K562 (cell line): Measurements from ENCODE around the gene TOX2. TPM values are rescaled to one million over a fixed set of nuclear protein-coding genes. Genes with fewer than 3 reads are reported as not detected.

Experiments
- ATAC-seq: fragments of 200-7000 bp; cut with Tn5 transposase; 3 replicates; pipeline ENCODE4 v1.9.1; 2020; ENCODE audit warnings: moderate library complexity
- BruUV-seq: library from RNA; stranded (reverse); fragments of 400-500 nt; replicated peaks from 2 replicates; lab custom pipeline; 2021; lab: Mats Ljungman, UMichigan
- CTCF ChIA-PET: fragments of 300-600 bp; formaldehyde crosslinking; extraction: SDS; loops from one replicate; lab custom pipeline; 2021; ENCODE audit warnings: low intra/inter-chr PET ratio; lab: Yijun Ruan, JAX
- POLR2A ChIA-PET: fragments of 300-600, 350-650 bp; sonication (Branson Sonifier 250); formaldehyde crosslinking; extraction: SDS; loops from one replicate; lab custom pipeline; 2021; ENCODE audit warnings: antibody characterized with exemption, inconsistent platforms; lab: Yijun Ruan, JAX
- DNase-seq, 4 experiments: peaks; one replicate each; pipeline versions ENCODE4 v3.0.0 to v3.0.0-alpha.2; 2011 to 2018; ENCODE audit warnings: low spot score in 3 of 4, mixed read lengths in 3 of 4; ENCODE audit errors: extremely low read depth in 1 of 4
- FAIRE-seq: peaks from 2 replicates; lab custom pipeline; 2011; peaks lifted over from hg19 to GRCh38; lab: Jason Lieb, UNC
- H2AFZ ChIP-seq: 2 replicates; pipeline ENCODE4 v1.6.0; 2011; ENCODE audit warnings: low read depth, low read length, control low read depth, inconsistent platforms
- H3K27ac ChIP-seq: fragments of 200-600 bp; 3 replicates; pipeline ENCODE4 v1.8.0; 2011; ENCODE audit warnings: low read depth, mild to moderate bottlenecking, control low read depth, inconsistent platforms, low read length, moderate library complexity, mixed read lengths; ENCODE audit errors: extremely low read depth
- H3K27me3 ChIP-seq, 2 experiments: fragments of 300-600 bp in 1 of 2; 2 replicates in 1 of 2; 3 replicates in 1 of 2; pipeline versions ENCODE4 v1.6.0 to v1.8.0; 2011; ENCODE audit warnings: inconsistent platforms in 2 of 2, low read length in 2 of 2, mild to moderate bottlenecking in 1 of 2, mixed read lengths in 1 of 2, moderate library complexity in 1 of 2; ENCODE audit not compliant: control insufficient read depth in 2 of 2, insufficient read depth in 2 of 2
- H3K36me3 ChIP-seq: fragments of 300-600 bp; 3 replicates; pipeline ENCODE4 v1.8.0; 2011; ENCODE audit warnings: mild to moderate bottlenecking, low read length, inconsistent platforms; ENCODE audit not compliant: control insufficient read depth, insufficient read depth
- H3K4me1 ChIP-seq, 2 experiments: fragments of 200-600 bp in 1 of 2; replicated peaks in 1 of 2; 2 replicates in 1 of 2; 3 replicates in 1 of 2; pipeline versions ENCODE4 v1.5.1 to v1.8.0; 2011; ENCODE audit warnings: inconsistent platforms in 2 of 2, low read length in 2 of 2, mild to moderate bottlenecking in 1 of 2, mixed read lengths in 1 of 2, moderate library complexity in 1 of 2; ENCODE audit not compliant: control insufficient read depth in 2 of 2, insufficient read depth in 2 of 2
- H3K4me2 ChIP-seq: 2 replicates; pipeline ENCODE4 v1.6.1; 2011; ENCODE audit warnings: low read length, control low read depth, inconsistent platforms, mixed read lengths; ENCODE audit not compliant: insufficient read depth
- H3K4me3 ChIP-seq: fragments of 200-600 bp; sonication (generic), shearing (Covaris generic); 2 replicates; pipeline ENCODE4 v1.5.1; 2016; ENCODE audit warnings: control low read depth, inconsistent platforms
- H3K79me2 ChIP-seq: fragments of 200-600 bp; 3 replicates; pipeline ENCODE4 v1.8.0; 2011; ENCODE audit warnings: low read length, inconsistent platforms; ENCODE audit not compliant: control insufficient read depth, insufficient read depth
- H3K9ac ChIP-seq, 2 experiments: 2 replicates each; pipeline versions ENCODE4 v1.6.0 to v1.6.1; 2011; ENCODE audit warnings: low read depth in 2 of 2, low read length in 2 of 2, control low read depth in 1 of 2, inconsistent platforms in 1 of 2, mild to moderate bottlenecking in 1 of 2, mixed read lengths in 1 of 2; ENCODE audit not compliant: insufficient read depth in 1 of 2
- H3K9me1 ChIP-seq: one replicate; pipeline ENCODE4 v1.6.0; 2011; ENCODE audit warnings: inconsistent platforms, mild to moderate bottlenecking, low read length, moderate library complexity; ENCODE audit not compliant: control insufficient read depth, insufficient read depth
- H3K9me3 ChIP-seq: replicated peaks from 2 replicates; pipeline ENCODE4 v1.5.1; 2011; ENCODE audit warnings: low read depth, low read length, inconsistent platforms; ENCODE audit not compliant: control insufficient read depth, insufficient read depth
- H4K20me1 ChIP-seq: replicated peaks from 2 replicates; pipeline ENCODE4 v1.6.1; 2011; ENCODE audit warnings: low read length, inconsistent platforms, mixed read lengths; ENCODE audit not compliant: control insufficient read depth, insufficient read depth
- DEAF1 ChIP-seq: fragments of 450-650 bp; formaldehyde crosslinking; IDR thresholded peaks from 2 replicates; pipeline ENCODE4 v1.4.0; 2020; ENCODE audit warnings: mild to moderate bottlenecking, moderate library complexity
- HMBOX1 ChIP-seq: sonication (generic); IDR thresholded peaks from 2 replicates; pipeline ENCODE4 v1.6.1; 2016
- MAZ ChIP-seq, 2 experiments: fragments of 450-650 bp in 1 of 2; sonication (generic) in 1 of 2; formaldehyde crosslinking; IDR thresholded peaks in 1 of 2; conservative IDR thresholded peaks in 1 of 2; 2 replicates each; pipeline versions ENCODE4 v1.4.0 to v1.5.0; 2020; ENCODE audit warnings: mild to moderate bottlenecking in 1 of 2, missing genetic modification reagents in 1 of 2
- REST ChIP-seq, 2 experiments: fragments of 450-650 bp; formaldehyde crosslinking in 1 of 2; IDR thresholded peaks; 2 replicates each; pipeline versions ENCODE4 v1.4.0 to v1.6.1; 2014 to 2020; ENCODE audit warnings: mild to moderate bottlenecking in 2 of 2, borderline replicate concordance in 1 of 2, low read depth in 1 of 2
- ZNF140 ChIP-seq: fragments of 250-450 bp; sonication (Bioruptor Pico); IDR thresholded peaks from 2 replicates; pipeline ENCODE4 v1.8.0; 2021; ENCODE audit warnings: moderate library complexity, mild to moderate bottlenecking, inconsistent platforms
- WGBS: fragments of 100-300 bp; shearing (Covaris generic); methylation state at CpG from one replicate; pipeline ENCODE4 v1.1.6; 2016; ENCODE audit warnings: low coverage, mixed read lengths; ENCODE audit not compliant: insufficient coverage; ENCODE audit errors: missing lambda C conversion rate; 5-methylcytosine and 5-hydroxymethylcytosine counted together
- in situ Hi-C: fragments of 300-500 bp; cut with MboI; formaldehyde crosslinking; loops from 4 replicates; pipeline ENCODE4 v1.15.0; 2018; ENCODE audit warnings: inconsistent platforms, mixed read lengths
- intact Hi-C: fragments of 100-400 bp; cut with micrococcal nuclease; formaldehyde crosslinking; loops from 2 replicates; pipeline ENCODE4 v1.14.2; 2022
- polyA plus RNA-seq, 8 experiments: library from polyadenylated mRNA; depleted of rRNA in 4 of 8; stranded (reverse) in 5 of 8; unstranded in 3 of 8; fragments of >200 nt; fragmentation: Nextera tagmentation in 2 of 8; fragmentation: Illumina TruSeq in 1 of 8; extraction: Ambion mirVana in 2 of 8; extraction: Trizol in 1 of 8; gene quantifications; 2 replicates each; pipeline versions ENCODE4 v1.2.1 to v1.2.3, GENCODE V29; 2011 to 2014; ENCODE audit warnings: inconsistent platforms in 1 of 8, missing spikeins in 1 of 8
- total RNA-seq, 7 experiments: library from RNA; depleted of rRNA in 6 of 7; stranded (reverse); fragments of >200 nt in 6 of 7; fragmentation: Illumina TruSeq in 2 of 7; extraction: Trizol in 2 of 7; gene quantifications; 2 replicates each; pipeline versions ENCODE4 v1.2.1 to v1.2.3, GENCODE V29; 2011 to 2021; ENCODE audit warnings: low replicate concordance in 1 of 7

TOX2 gene
- total and polyA plus RNA-seq, 9 of the 15 experiments (the other 6 are each of a cell fraction or from before 2014, with no cell fraction given) = not detected

DNA sequence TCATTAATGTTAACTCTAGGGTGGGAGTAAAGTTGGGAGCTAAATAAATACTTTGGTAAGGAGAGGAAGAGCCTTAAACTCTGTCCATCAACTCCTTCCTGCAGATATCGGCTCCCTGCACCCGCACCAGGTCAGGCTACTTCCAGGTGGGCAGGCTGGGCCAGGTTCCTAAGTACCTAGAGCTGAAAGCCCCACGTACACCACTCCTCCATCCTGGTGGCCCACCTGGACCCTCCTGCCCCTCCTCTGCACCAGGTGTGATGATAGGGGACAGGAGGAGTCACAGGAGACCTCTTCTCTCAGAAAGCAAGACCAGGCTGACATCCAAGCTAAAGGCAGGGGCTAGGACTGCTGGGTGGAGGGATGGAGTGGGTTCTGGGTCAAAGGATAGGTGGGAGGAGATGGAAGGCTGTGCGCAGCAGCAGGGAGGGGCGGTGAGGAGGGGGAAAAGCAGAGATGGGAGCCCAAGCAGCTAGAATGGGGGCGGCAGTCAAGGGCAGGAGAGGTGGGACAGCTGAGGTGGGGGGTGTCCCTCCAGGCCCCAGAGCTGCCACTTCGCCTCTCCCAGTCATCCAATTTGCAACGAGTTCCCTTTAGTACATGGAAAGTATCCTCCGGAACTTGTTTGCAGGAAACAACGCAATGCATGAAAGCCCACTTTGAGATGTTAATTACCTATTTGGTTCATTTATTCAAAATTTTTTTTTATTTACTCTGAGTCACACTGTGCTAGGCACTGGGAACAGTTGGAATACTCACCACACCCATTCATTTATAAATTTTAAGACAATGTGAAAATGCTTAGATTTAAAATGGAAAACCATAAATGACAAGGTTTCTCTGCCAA is 15.2 kb upstream of the TOX2 start (continued):
- no peak for TF ChIP-seq DEAF1 (CRISPR knock-in tag)
- TF ChIP-seq ZNF140 (CRISPR knock-in tag) = no peak
- TF ChIP-seq MAZ (CRISPR knock-in tag; conservative IDR thresholded peaks at IDR 0.05 in 1 of 2, IDR thresholded peaks at IDR 0.05 in 1 of 2) = no peak

- intact Hi-C loops = no loop called here
- TF ChIP-seq REST (IDR thresholded peaks at IDR 0.05; ENCODE audit: borderline replicate concordance) = no peak
- TF ChIP-seq REST (CRISPR knock-in tag; IDR thresholded peaks at IDR 0.05; ENCODE audit: low read depth) = no peak
- no peak for TF ChIP-seq HMBOX1
These were observed 14.6 kb upstream of the TOX2 start for GRCh38 chr20:43900121-43900466.

More at GRCh38 chr20:43900121-43900466, 14.6 kb upstream of the TOX2 start:
- no peak for ATAC-seq
- WGBS = 0% methylated on average over 5 of the region's 5 CpGs
- H3K9me3 ChIP-seq = no peaks in the 10 kb centered on the region
- H3K27ac ChIP-seq = no peak overlapping the region
- DNase-seq = no peak
- in situ Hi-C loops = no loop called here
- no peak overlapping the region for H2AFZ ChIP-seq
- CTCF ChIA-PET = no interaction called here
- FAIRE-seq = no peak
- no TSS peak for BruUV-seq
- no peak overlapping the region for H3K4me3 ChIP-seq
- H3K79me2 ChIP-seq = no peaks in the 10 kb centered on the region
- POLR2A ChIA-PET = no interaction called here
- no peaks in the 10 kb centered on the region for H3K4me1 ChIP-seq
- H3K27me3 ChIP-seq = peaks cover 0 to 25% of the 10 kb centered on the region in 2 experiments; a peak in 1 of 5 replicates
- H3K9ac ChIP-seq = no peak overlapping the region
- no peaks in the 10 kb centered on the region for H3K9me1 ChIP-seq
- no peak overlapping the region for H3K4me2 ChIP-seq
- no peaks in the 10 kb centered on the region for H3K36me3 ChIP-seq
- no peaks in the 10 kb centered on the region for H4K20me1 ChIP-seq
